Measurements from ENCODE around the gene CYP2U1.

Gene CYP2U1

DNA sequence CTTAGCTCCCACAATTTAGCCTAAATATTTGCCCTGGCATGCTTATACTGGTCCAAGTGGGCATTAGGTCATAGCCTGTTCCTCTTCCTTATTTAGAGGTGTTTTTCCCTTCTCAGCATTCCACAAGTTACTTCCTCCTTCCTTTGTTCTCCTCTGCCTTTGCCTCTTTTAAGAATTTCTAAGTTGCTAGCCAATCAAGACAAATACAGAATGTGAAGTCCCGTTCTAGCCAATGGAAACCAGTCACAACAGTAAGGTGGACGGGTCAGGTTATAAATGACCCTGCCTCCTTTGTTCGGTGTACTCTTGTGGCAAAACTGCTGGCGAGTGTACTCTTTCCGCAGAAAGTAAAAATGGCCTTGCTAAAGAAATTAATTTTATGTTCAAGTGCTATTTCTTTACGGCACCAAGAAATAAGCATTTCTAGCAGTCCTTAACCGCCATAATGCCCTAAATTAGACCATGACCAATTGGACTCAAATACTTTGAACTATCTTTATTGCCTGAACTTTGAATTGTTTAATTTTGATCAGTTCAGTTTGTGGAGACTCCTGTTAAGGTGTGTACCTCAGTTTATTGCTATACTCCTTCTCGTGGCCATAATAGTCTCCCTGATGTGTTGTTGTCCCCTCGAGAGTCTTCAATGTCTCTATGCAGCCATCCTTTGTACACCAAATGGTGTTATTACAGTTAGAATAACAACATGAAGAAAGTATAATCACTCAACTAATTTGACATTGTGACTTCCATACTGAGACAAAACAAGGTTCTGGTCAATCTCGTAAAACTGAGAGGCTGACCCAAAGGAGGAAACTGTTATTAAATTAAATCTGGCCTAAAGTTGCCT, 56.8 kb downstream of the CYP2U1 start:
- DNase-seq (ENCODE audit: low spot score) (no peak), ATAC-seq (ENCODE audit: low read depth) (no peak)

DNA sequence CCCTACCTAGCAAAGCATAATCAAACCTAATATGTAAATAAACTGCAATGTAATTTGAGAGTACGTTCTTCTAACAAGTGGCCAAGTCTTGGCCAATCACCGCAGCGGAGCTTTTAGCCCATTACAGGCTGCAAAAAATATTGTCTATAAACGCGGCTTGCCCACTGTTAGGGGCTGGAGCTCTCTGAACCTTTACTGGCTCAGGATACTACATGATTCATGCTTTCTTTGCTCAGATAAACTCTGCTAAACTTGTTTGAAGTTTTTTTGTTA, 57.4 kb downstream of the CYP2U1 start:
- no peak for DNase-seq (ENCODE audit: low spot score)
- ATAC-seq (ENCODE audit: low read depth): no peak
- Histone ChIP-seq H3K9me3 (ENCODE audit: severe bottlenecking) (no peaks in the 10 kb centered on the region), H3K27me3 (ENCODE audit: insufficient read depth, poor library complexity, severe bottlenecking) (no peaks in the 10 kb centered on the region), H3K36me3 (ENCODE audit: low read depth) (no peaks in the 10 kb centered on the region), H3K4me3 (ENCODE audit: severe bottlenecking) (no peak overlapping the region), H3K4me1 (ENCODE audit: insufficient read depth, poor library complexity, severe bottlenecking) (peaks cover 18% of the 10 kb centered on the region), H3K27ac (ENCODE audit: poor library complexity, severe bottlenecking) (no peak overlapping the region)
- TF ChIP-seq, protein P1, sequence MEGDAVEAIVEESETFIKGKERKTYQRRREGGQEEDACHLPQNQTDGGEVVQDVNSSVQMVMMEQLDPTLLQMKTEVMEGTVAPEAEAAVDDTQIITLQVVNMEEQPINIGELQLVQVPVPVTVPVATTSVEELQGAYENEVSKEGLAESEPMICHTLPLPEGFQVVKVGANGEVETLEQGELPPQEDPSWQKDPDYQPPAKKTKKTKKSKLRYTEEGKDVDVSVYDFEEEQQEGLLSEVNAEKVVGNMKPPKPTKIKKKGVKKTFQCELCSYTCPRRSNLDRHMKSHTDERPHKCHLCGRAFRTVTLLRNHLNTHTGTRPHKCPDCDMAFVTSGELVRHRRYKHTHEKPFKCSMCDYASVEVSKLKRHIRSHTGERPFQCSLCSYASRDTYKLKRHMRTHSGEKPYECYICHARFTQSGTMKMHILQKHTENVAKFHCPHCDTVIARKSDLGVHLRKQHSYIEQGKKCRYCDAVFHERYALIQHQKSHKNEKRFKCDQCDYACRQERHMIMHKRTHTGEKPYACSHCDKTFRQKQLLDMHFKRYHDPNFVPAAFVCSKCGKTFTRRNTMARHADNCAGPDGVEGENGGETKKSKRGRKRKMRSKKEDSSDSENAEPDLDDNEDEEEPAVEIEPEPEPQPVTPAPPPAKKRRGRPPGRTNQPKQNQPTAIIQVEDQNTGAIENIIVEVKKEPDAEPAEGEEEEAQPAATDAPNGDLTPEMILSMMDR (IDR thresholded peaks at IDR 0.05; ENCODE audit: poor library complexity, severe bottlenecking): no peak

More for the DNA sequence above, 56.8 kb downstream of the CYP2U1 start:
- Histone ChIP-seq H3K4me3 (ENCODE audit: severe bottlenecking) (no peak overlapping the region), H3K9me3 (ENCODE audit: severe bottlenecking) (no peaks in the 10 kb centered on the region), H3K27ac (ENCODE audit: poor library complexity, severe bottlenecking) (no peak overlapping the region), H3K4me1 (ENCODE audit: insufficient read depth, poor library complexity, severe bottlenecking) (peaks cover 18% of the 10 kb centered on the region), H3K27me3 (ENCODE audit: insufficient read depth, poor library complexity, severe bottlenecking) (no peaks in the 10 kb centered on the region), H3K36me3 (ENCODE audit: low read depth) (no peaks in the 10 kb centered on the region)
- TF ChIP-seq, protein P1 (IDR thresholded peaks at IDR 0.05; ENCODE audit: poor library complexity, severe bottlenecking): no peak

DNA sequence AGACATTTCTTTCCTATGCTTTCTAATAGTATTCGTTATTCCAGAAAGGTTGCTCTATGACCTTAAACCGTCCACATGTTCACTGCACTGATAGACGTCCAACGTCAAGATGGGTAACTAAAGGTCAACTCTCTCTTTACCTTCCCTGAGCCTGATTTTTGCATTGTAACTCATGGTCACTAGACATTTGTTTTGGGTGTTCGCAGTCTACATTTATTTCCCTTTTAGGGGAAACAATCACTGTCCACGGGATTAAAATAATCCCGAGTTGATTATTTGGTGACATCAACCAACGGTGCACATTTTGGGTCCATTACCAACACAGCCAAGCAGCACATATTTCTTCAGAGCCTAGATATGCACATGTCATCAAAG, 57.8 kb downstream of the CYP2U1 start:
- Histone ChIP-seq H3K9me3 (ENCODE audit: severe bottlenecking) (no peaks in the 10 kb centered on the region), H3K4me1 (ENCODE audit: insufficient read depth, poor library complexity, severe bottlenecking) (peaks cover 18% of the 10 kb centered on the region), H3K4me3 (ENCODE audit: severe bottlenecking) (peak overlapping the region; percentile 67), H3K27ac (ENCODE audit: poor library complexity, severe bottlenecking) (no peak overlapping the region), H3K36me3 (ENCODE audit: low read depth) (no peaks in the 10 kb centered on the region), H3K27me3 (ENCODE audit: insufficient read depth, poor library complexity, severe bottlenecking) (no peaks in the 10 kb centered on the region)
- ATAC-seq (ENCODE audit: low read depth) (no peak), DNase-seq (ENCODE audit: low spot score) (no peak)
- TF ChIP-seq, protein P1 (IDR thresholded peaks at IDR 0.05; ENCODE audit: poor library complexity, severe bottlenecking): no peak

DNA sequence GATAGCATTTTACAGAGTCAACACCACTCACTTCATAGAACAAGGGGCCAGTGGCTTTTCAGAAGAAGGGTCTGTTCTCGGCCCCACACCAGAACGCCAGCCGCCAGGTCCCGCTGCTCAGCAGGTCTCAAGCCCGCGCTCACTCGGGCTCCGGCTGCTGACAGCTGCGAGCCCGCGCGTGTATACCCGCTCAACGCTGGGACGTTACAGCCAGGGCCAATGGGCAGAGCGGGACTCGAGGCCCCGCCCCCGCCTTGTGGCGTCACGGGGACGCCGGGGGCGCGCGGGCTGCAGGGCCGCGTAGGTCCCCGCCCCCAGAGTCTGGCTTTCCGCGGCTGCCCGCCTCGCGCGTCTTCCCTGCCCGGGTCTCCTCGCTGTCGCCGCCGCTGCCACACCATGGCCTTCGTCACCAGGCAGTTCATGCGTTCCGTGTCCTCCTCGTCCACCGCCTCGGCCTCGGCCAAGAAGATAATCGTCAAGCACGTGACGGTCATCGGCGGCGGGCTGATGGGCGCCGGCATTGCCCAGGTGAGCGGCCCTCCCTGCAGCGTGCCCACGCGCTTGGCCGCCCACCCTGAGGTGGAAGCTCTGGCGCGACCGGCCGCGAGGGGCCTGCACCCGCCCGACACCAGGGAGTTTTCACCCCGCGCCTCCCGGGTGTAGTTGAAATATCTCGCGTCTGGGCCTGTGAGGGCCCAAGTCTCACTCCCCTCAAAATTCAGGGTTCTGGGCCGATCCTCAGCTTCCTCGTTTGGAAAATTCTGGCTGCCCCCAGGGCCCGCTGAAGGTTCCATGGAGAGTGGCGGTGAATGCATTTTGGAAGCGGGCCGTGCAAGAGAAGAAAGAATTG, 58.4 kb downstream of the CYP2U1 start, which contains the start of gene HADH:
Gene HADH, plus strand, starts transcription at position 353 of the 850 bp plus-strand sequence. Its CDS starts 44 bp downstream, at position 397.
- Histone ChIP-seq H3K27ac (ENCODE audit: poor library complexity, severe bottlenecking) (peak within 1 kb of the TSS; percentile 18), H3K4me3 (ENCODE audit: severe bottlenecking) (peak within 1 kb of the TSS; percentile 67), H3K9me3 (ENCODE audit: severe bottlenecking) (no peaks in the 10 kb centered on the region), H3K4me1 (ENCODE audit: insufficient read depth, poor library complexity, severe bottlenecking) (peaks cover 18% of the 10 kb centered on the region), H3K36me3 (ENCODE audit: low read depth) (no peaks in the 10 kb centered on the region), H3K27me3 (ENCODE audit: insufficient read depth, poor library complexity, severe bottlenecking) (no peaks in the 10 kb centered on the region)
- ATAC-seq (ENCODE audit: low read depth): peak; percentile 96
- DNase-seq (ENCODE audit: low spot score): peak; percentile 91
- TF ChIP-seq, protein P1 (IDR thresholded peaks at IDR 0.05; ENCODE audit: poor library complexity, severe bottlenecking): no peak

Measured in RWPE2 (cell line).